Measurements from ENCODE around the gene ANKS1B.

The ANKS1B gene

GRCh38 chr12:98741196-98741555 lies 1243.6 kb downstream of the ANKS1B start:
- Histone ChIP-seq H3K27ac (ENCODE audit: low read length) (no peak overlapping the region), H3K27me3 (ENCODE audit: control insufficient read depth in 1 of 2, insufficient read depth in 2 of 2, low read length in 2 of 2) (no peaks in the 10 kb centered on the region), H3K36me3 (ENCODE audit: control insufficient read depth in 2 of 2, insufficient read depth in 2 of 2, low read length in 2 of 2) (no peaks in the 10 kb centered on the region), H3K4me3 (ENCODE audit: low read length in 2 of 2) (no peak overlapping the region), H3K4me1 (ENCODE audit: control insufficient read depth, insufficient read depth, low read length) (peaks cover 17% of the 10 kb centered on the region), H3K9ac (ENCODE audit: low read length in 2 of 2) (no peak overlapping the region), H3K9me3 (ENCODE audit: control insufficient read depth in 2 of 2, low read length in 2 of 2) (no peaks in the 10 kb centered on the region)

- H3K4me1 ChIP-seq (ENCODE audit: control insufficient read depth, insufficient read depth, low read length) = peaks cover 13% of the 10 kb centered on the region
- no peaks in the 10 kb centered on the region for H3K36me3 ChIP-seq (ENCODE audit: control insufficient read depth in 2 of 2, insufficient read depth in 2 of 2, low read length in 2 of 2)
- no peak overlapping the region for H3K4me3 ChIP-seq (ENCODE audit: low read length in 2 of 2)
- H3K9me3 ChIP-seq (ENCODE audit: control insufficient read depth in 2 of 2, low read length in 2 of 2) = no peaks in the 10 kb centered on the region
- no peak overlapping the region for H3K9ac ChIP-seq (ENCODE audit: low read length in 2 of 2)
- H3K27me3 ChIP-seq (ENCODE audit: control insufficient read depth in 1 of 2, insufficient read depth in 2 of 2, low read length in 2 of 2) = no peaks in the 10 kb centered on the region
- H3K27ac ChIP-seq (ENCODE audit: low read length) = no peak overlapping the region
These were observed 1244.0 kb downstream of the ANKS1B start for GRCh38 chr12:98740751-98741150.

- no peaks in the 10 kb centered on the region for H3K9me3 ChIP-seq (ENCODE audit: control insufficient read depth in 2 of 2, low read length in 2 of 2)
- no peaks in the 10 kb centered on the region for H3K27me3 ChIP-seq (ENCODE audit: control insufficient read depth in 1 of 2, insufficient read depth in 2 of 2, low read length in 2 of 2)
- peaks cover 11% of the 10 kb centered on the region for H3K4me1 ChIP-seq (ENCODE audit: control insufficient read depth, insufficient read depth, low read length)
- no peak overlapping the region for H3K27ac ChIP-seq (ENCODE audit: low read length)
- H3K4me3 ChIP-seq (ENCODE audit: low read length in 2 of 2) = no peak overlapping the region
- H3K9ac ChIP-seq (ENCODE audit: low read length in 2 of 2) = no peak overlapping the region
- H3K36me3 ChIP-seq (ENCODE audit: control insufficient read depth in 2 of 2, insufficient read depth in 2 of 2, low read length in 2 of 2) = no peaks in the 10 kb centered on the region
These were observed 1246.2 kb downstream of the ANKS1B start for GRCh38 chr12:98738539-98738938.

GRCh38 chr12:98738002-98738401 lies 1246.7 kb downstream of the ANKS1B start:
- no peaks in the 10 kb centered on the region for H3K9me3 ChIP-seq (ENCODE audit: control insufficient read depth in 2 of 2, low read length in 2 of 2)
- no peak overlapping the region for H3K9ac ChIP-seq (ENCODE audit: low read length in 2 of 2)
- no peaks in the 10 kb centered on the region for H3K36me3 ChIP-seq (ENCODE audit: control insufficient read depth in 2 of 2, insufficient read depth in 2 of 2, low read length in 2 of 2)
- no peaks in the 10 kb centered on the region for H3K27me3 ChIP-seq (ENCODE audit: control insufficient read depth in 1 of 2, insufficient read depth in 2 of 2, low read length in 2 of 2)
- H3K4me3 ChIP-seq (ENCODE audit: low read length in 2 of 2) = no peak overlapping the region
- peaks cover 11% of the 10 kb centered on the region for H3K4me1 ChIP-seq (ENCODE audit: control insufficient read depth, insufficient read depth, low read length)
- H3K27ac ChIP-seq (ENCODE audit: low read length) = no peak overlapping the region

GRCh38 chr12:98737322-98737712 lies 1247.4 kb downstream of the ANKS1B start:
- Histone ChIP-seq H3K4me3 (ENCODE audit: low read length in 2 of 2) (no peak overlapping the region), H3K9me3 (ENCODE audit: control insufficient read depth in 2 of 2, low read length in 2 of 2) (no peaks in the 10 kb centered on the region), H3K27me3 (ENCODE audit: control insufficient read depth in 1 of 2, insufficient read depth in 2 of 2, low read length in 2 of 2) (no peaks in the 10 kb centered on the region), H3K36me3 (ENCODE audit: control insufficient read depth in 2 of 2, insufficient read depth in 2 of 2, low read length in 2 of 2) (no peaks in the 10 kb centered on the region), H3K27ac (ENCODE audit: low read length) (no peak overlapping the region), H3K9ac (ENCODE audit: low read length in 2 of 2) (no peak overlapping the region), H3K4me1 (ENCODE audit: control insufficient read depth, insufficient read depth, low read length) (peaks cover 11% of the 10 kb centered on the region)

GRCh38 chr12:98736352-98737321 lies 1248.1 kb downstream of the ANKS1B start:
- Histone ChIP-seq H3K27me3 (ENCODE audit: control insufficient read depth in 1 of 2, insufficient read depth in 2 of 2, low read length in 2 of 2) (no peaks in the 10 kb centered on the region), H3K36me3 (ENCODE audit: control insufficient read depth in 2 of 2, insufficient read depth in 2 of 2, low read length in 2 of 2) (peaks cover 0 to 4% of the 10 kb centered on the region in 2 donors), H3K4me3 (ENCODE audit: low read length in 2 of 2) (no peak overlapping the region), H3K9ac (ENCODE audit: low read length in 2 of 2) (no peak overlapping the region), H3K4me1 (ENCODE audit: control insufficient read depth, insufficient read depth, low read length) (peaks cover 11% of the 10 kb centered on the region), H3K27ac (ENCODE audit: low read length) (no peak overlapping the region), H3K9me3 (ENCODE audit: control insufficient read depth in 2 of 2, low read length in 2 of 2) (no peaks in the 10 kb centered on the region)

- H3K36me3 ChIP-seq (ENCODE audit: control insufficient read depth in 2 of 2, insufficient read depth in 2 of 2, low read length in 2 of 2) = peaks cover 0 to 9% of the 10 kb centered on the region in 2 donors
These were observed 1248.9 kb downstream of the ANKS1B start for GRCh38 chr12:98735821-98736220.

GRCh38 chr12:98733667-98734350 lies 1250.9 kb downstream of the ANKS1B start:
- Histone ChIP-seq H3K9me3 (ENCODE audit: control insufficient read depth in 2 of 2, low read length in 2 of 2) (no peaks in the 10 kb centered on the region), H3K4me3 (ENCODE audit: low read length in 2 of 2) (no peak overlapping the region), H3K27ac (ENCODE audit: low read length) (no peak overlapping the region), H3K27me3 (ENCODE audit: control insufficient read depth in 1 of 2, insufficient read depth in 2 of 2, low read length in 2 of 2) (no peaks in the 10 kb centered on the region), H3K4me1 (ENCODE audit: control insufficient read depth, insufficient read depth, low read length) (peaks cover 11% of the 10 kb centered on the region), H3K9ac (ENCODE audit: low read length in 2 of 2) (no peak overlapping the region), H3K36me3 (ENCODE audit: control insufficient read depth in 2 of 2, insufficient read depth in 2 of 2, low read length in 2 of 2) (peaks cover 0 to 12% of the 10 kb centered on the region in 2 donors)

More at GRCh38 chr12:98735821-98736220, 1248.9 kb downstream of the ANKS1B start:
- no peak overlapping the region for H3K27ac ChIP-seq (ENCODE audit: low read length)
- peaks cover 11% of the 10 kb centered on the region for H3K4me1 ChIP-seq (ENCODE audit: control insufficient read depth, insufficient read depth, low read length)
- H3K4me3 ChIP-seq (ENCODE audit: low read length in 2 of 2) = no peak overlapping the region
- no peaks in the 10 kb centered on the region for H3K9me3 ChIP-seq (ENCODE audit: control insufficient read depth in 2 of 2, low read length in 2 of 2)
- H3K27me3 ChIP-seq (ENCODE audit: control insufficient read depth in 1 of 2, insufficient read depth in 2 of 2, low read length in 2 of 2) = no peaks in the 10 kb centered on the region
- no peak overlapping the region for H3K9ac ChIP-seq (ENCODE audit: low read length in 2 of 2)

GRCh38 chr12:98730412-98730811 lies 1254.3 kb downstream of the ANKS1B start:
- peaks cover 4 to 24% of the 10 kb centered on the region in 2 donors for H3K36me3 ChIP-seq (ENCODE audit: control insufficient read depth in 2 of 2, insufficient read depth in 2 of 2, low read length in 2 of 2)
- no peaks in the 10 kb centered on the region for H3K27me3 ChIP-seq (ENCODE audit: control insufficient read depth in 1 of 2, insufficient read depth in 2 of 2, low read length in 2 of 2)
- H3K9me3 ChIP-seq (ENCODE audit: control insufficient read depth in 2 of 2, low read length in 2 of 2) = no peaks in the 10 kb centered on the region
- H3K4me3 ChIP-seq (ENCODE audit: low read length in 2 of 2) = no peak overlapping the region
- H3K27ac ChIP-seq (ENCODE audit: low read length) = no peak overlapping the region
- H3K4me1 ChIP-seq (ENCODE audit: control insufficient read depth, insufficient read depth, low read length) = no peaks in the 10 kb centered on the region
- no peak overlapping the region for H3K9ac ChIP-seq (ENCODE audit: low read length in 2 of 2)

GRCh38 chr12:98727196-98727595 lies 1257.5 kb downstream of the ANKS1B start:
- no peak overlapping the region for H3K4me3 ChIP-seq (ENCODE audit: low read length in 2 of 2)
- peaks cover 16 to 30% of the 10 kb centered on the region in 2 donors for H3K36me3 ChIP-seq (ENCODE audit: control insufficient read depth in 2 of 2, insufficient read depth in 2 of 2, low read length in 2 of 2)
- H3K9ac ChIP-seq (ENCODE audit: low read length in 2 of 2) = no peak overlapping the region
- no peaks in the 10 kb centered on the region for H3K4me1 ChIP-seq (ENCODE audit: control insufficient read depth, insufficient read depth, low read length)
- H3K9me3 ChIP-seq (ENCODE audit: control insufficient read depth in 2 of 2, low read length in 2 of 2) = no peaks in the 10 kb centered on the region
- no peak overlapping the region for H3K27ac ChIP-seq (ENCODE audit: low read length)
- no peaks in the 10 kb centered on the region for H3K27me3 ChIP-seq (ENCODE audit: control insufficient read depth in 1 of 2, insufficient read depth in 2 of 2, low read length in 2 of 2)

Data from stomach smooth muscle (tissue), 2 donors.